Suprapubic skin (tissue), 4 donors: ENCODE results near the gene ZCCHC2.

Source experiments
- EP300 ChIP-seq: sonication (generic); formaldehyde crosslinking; IDR thresholded peaks from one replicate; pipeline ENCODE4 v1.6.1; 2017; ENCODE audit warnings: antibody characterized with exemption
- POLR2A ChIP-seq, 2 donors: fragments of 450-650 bp; IDR thresholded peaks; one replicate each; pipeline ENCODE4 v1.6.1; 2017; ENCODE audit warnings: antibody characterized with exemption in 2 of 2, mild to moderate bottlenecking in 2 of 2, moderate library complexity in 2 of 2
- POLR2AphosphoS5 ChIP-seq, 3 donors: sonication (generic); formaldehyde crosslinking; IDR thresholded peaks; one replicate each; pipeline ENCODE4 v1.6.1; 2017; ENCODE audit warnings: antibody characterized with exemption in 3 of 3
- TF ChIP-seq, protein P1 (sequence below), 2 donors: fragments of 200-600 bp in 1 of 2; fragments of 450-650 bp in 1 of 2; sonication (generic) in 1 of 2; IDR thresholded peaks; one replicate each; pipeline ENCODE4 v1.5.1; 2016 to 2019; ENCODE audit warnings: antibody characterized with exemption in 2 of 2, mild to moderate bottlenecking in 1 of 2, moderate library complexity in 1 of 2

DNA sequence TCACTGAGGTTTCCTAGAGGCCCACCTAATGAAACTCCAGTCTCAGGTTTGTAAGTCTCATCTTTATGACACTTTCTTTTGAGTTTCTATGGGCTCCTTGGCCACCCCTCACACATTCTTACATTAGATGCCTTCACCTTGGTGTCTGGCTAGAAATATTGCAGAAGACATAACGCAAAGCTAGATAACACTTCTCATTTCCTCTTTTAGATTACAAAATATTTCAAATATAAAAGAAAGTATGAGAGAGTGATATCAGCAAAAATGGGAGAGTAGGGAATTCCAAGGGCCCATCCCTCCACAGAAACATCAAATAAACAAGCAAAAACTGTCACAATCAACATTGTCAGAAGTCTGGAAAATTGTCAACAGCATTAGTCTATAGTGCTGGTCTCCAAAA, 43.3 kb upstream of the ZCCHC2 start:
- TF ChIP-seq, protein P1, sequence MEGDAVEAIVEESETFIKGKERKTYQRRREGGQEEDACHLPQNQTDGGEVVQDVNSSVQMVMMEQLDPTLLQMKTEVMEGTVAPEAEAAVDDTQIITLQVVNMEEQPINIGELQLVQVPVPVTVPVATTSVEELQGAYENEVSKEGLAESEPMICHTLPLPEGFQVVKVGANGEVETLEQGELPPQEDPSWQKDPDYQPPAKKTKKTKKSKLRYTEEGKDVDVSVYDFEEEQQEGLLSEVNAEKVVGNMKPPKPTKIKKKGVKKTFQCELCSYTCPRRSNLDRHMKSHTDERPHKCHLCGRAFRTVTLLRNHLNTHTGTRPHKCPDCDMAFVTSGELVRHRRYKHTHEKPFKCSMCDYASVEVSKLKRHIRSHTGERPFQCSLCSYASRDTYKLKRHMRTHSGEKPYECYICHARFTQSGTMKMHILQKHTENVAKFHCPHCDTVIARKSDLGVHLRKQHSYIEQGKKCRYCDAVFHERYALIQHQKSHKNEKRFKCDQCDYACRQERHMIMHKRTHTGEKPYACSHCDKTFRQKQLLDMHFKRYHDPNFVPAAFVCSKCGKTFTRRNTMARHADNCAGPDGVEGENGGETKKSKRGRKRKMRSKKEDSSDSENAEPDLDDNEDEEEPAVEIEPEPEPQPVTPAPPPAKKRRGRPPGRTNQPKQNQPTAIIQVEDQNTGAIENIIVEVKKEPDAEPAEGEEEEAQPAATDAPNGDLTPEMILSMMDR (IDR thresholded peaks at IDR 0.05) = no peak
- TF ChIP-seq POLR2A (IDR thresholded peaks at IDR 0.05) (no peak), EP300 (no peak), POLR2AphosphoS5 (IDR thresholded peaks at IDR 0.05) (no peak)
